HepG2 (cell line): Measurements from ENCODE around the gene SLC39A1. TPM values are rescaled to one million over a fixed set of nuclear protein-coding genes. Genes with fewer than 3 reads are reported as not detected.

ENCODE experiments used
- ATAC-seq: fragments of 200-7000 bp; cut with Tn5 transposase; 3 replicates; pipeline ENCODE4 v1.9.1; 2020; ENCODE audit warnings: mild to moderate bottlenecking, moderate library complexity
- BruUV-seq: library from RNA; stranded (reverse); fragments of 400-500 nt; replicated peaks from 2 replicates; lab custom pipeline; 2021; lab: Mats Ljungman, UMichigan
- CTCF ChIA-PET: fragments of 300-600 bp; formaldehyde crosslinking; extraction: SDS; loops from one replicate; lab custom pipeline; 2021; ENCODE audit warnings: low total read pairs, inconsistent platforms, low intra/inter-chr PET ratio; lab: Yijun Ruan, JAX
- POLR2A ChIA-PET: fragments of 350-600 bp; sonication (Branson Sonifier 250); formaldehyde crosslinking; loops from one replicate; lab custom pipeline; 2020; ENCODE audit warnings: antibody characterized with exemption, inconsistent platforms; lab: Yijun Ruan, JAX
- DNase-seq: peaks from one replicate; pipeline ENCODE4 v3.0.0-alpha.2; 2015; ENCODE audit warnings: low spot score
- FAIRE-seq: peaks from 3 replicates; lab custom pipeline; 2011; peaks lifted over from hg19 to GRCh38; lab: Jason Lieb, UNC
- H2AFZ ChIP-seq: one replicate; pipeline ENCODE4 v1.6.1; 2011; ENCODE audit warnings: low read length, inconsistent platforms
- H3K27ac ChIP-seq: fragments of 300-600 bp; 3 replicates; pipeline ENCODE4 v1.8.0; 2011; ENCODE audit warnings: mixed run types, mild to moderate bottlenecking, mixed read lengths, low read length, inconsistent platforms; ENCODE audit not compliant: insufficient read depth; ENCODE audit errors: extremely low read length
- H3K27me3 ChIP-seq, 2 experiments: fragments of 200-600 bp in 1 of 2; 2 replicates in 1 of 2; 3 replicates in 1 of 2; pipeline versions ENCODE4 v1.6.0 to v1.8.0; 2011; ENCODE audit warnings: low read length in 2 of 2, mild to moderate bottlenecking in 2 of 2, moderate library complexity in 2 of 2, inconsistent platforms in 1 of 2; ENCODE audit not compliant: insufficient read depth in 2 of 2, control insufficient read depth in 1 of 2
- H3K36me3 ChIP-seq, 2 experiments: fragments of 200-600 bp in 1 of 2; replicated peaks in 1 of 2; 2 replicates in 1 of 2; 3 replicates in 1 of 2; pipeline versions ENCODE4 v1.5.1 to v1.8.0; 2011; ENCODE audit warnings: low read length in 2 of 2, inconsistent platforms in 1 of 2; ENCODE audit not compliant: insufficient read depth in 2 of 2, control insufficient read depth in 1 of 2
- H3K4me1 ChIP-seq: 2 replicates; pipeline ENCODE4 v1.5.1; 2012; ENCODE audit warnings: low read length, inconsistent platforms; ENCODE audit not compliant: insufficient read depth
- H3K4me2 ChIP-seq: 2 replicates; pipeline ENCODE4 v1.6.0; 2011; ENCODE audit warnings: low read depth, low read length, inconsistent platforms
- H3K4me3 ChIP-seq, 3 experiments: fragments of 200-600 bp in 1 of 3; sonication (generic), shearing (Covaris generic) in 1 of 3; replicated peaks in 1 of 3; 2 replicates each; pipeline ENCODE4 v1.5.1; 2011 to 2016; ENCODE audit warnings: low read length in 3 of 3, inconsistent platforms in 2 of 3, low read depth in 2 of 3, mild to moderate bottlenecking in 2 of 3, control low read depth in 1 of 3, mixed read lengths in 1 of 3; ENCODE audit not compliant: insufficient read depth in 1 of 3
- H3K79me2 ChIP-seq: one replicate; pipeline ENCODE4 v1.6.1; 2011; ENCODE audit warnings: low read length, inconsistent platforms; ENCODE audit not compliant: insufficient read depth
- H3K9ac ChIP-seq: 2 replicates; pipeline ENCODE4 v1.6.0; 2011; ENCODE audit warnings: mild to moderate bottlenecking, low read depth, low read length, inconsistent platforms; ENCODE audit not compliant: insufficient read depth
- H3K9me3 ChIP-seq: 2 replicates; pipeline ENCODE4 v1.5.1; 2012; ENCODE audit warnings: mild to moderate bottlenecking, low read length
- H4K20me1 ChIP-seq: 2 replicates; pipeline ENCODE4 v1.6.0; 2011; ENCODE audit warnings: inconsistent platforms, mild to moderate bottlenecking, low read length, moderate library complexity; ENCODE audit not compliant: insufficient read depth
- AGO2 ChIP-seq: fragments of 200-400 bp; formaldehyde crosslinking; optimal IDR thresholded peaks from 2 replicates; pipeline ENCODE3; 2017; ENCODE audit warnings: mild to moderate bottlenecking, low read depth, low read length, moderate library complexity
- ATF2 ChIP-seq: sonication (generic); formaldehyde crosslinking; IDR thresholded peaks from 2 replicates; pipeline ENCODE4 v1.4.0; 2020; ENCODE audit warnings: missing genetic modification reagents
- BORCS8-MEF2B ChIP-seq: sonication (generic); formaldehyde crosslinking; IDR thresholded peaks from 2 replicates; pipeline ENCODE4 v1.8.0; 2022; ENCODE audit warnings: mild to moderate bottlenecking, missing genetic modification reagents
- ZBTB3 ChIP-seq: sonication (generic); formaldehyde crosslinking; IDR thresholded peaks from 2 replicates; pipeline ENCODE4 v1.4.0; 2020; ENCODE audit warnings: low read depth, mild to moderate bottlenecking, moderate library complexity, missing genetic modification reagents, borderline replicate concordance
- WGBS: methylation state at CpG from one replicate; pipeline ENCODE4 v1.1.6; 2017; ENCODE audit warnings: low lambda C conversion rate; 5-methylcytosine and 5-hydroxymethylcytosine counted together
- in situ Hi-C: cut with HindIII; loops from 2 replicates; pipeline ENCODE4 v1.10.0; 2017; ENCODE audit warnings: low pct_unique_long_range_greater_than_20kb; ENCODE audit not compliant: extremely low pct_ligation_motif_present
- intact Hi-C: fragments of 100-400 bp; cut with micrococcal nuclease; formaldehyde crosslinking; loops from one replicate; pipeline ENCODE4 v1.10.0; 2022; ENCODE audit not compliant: unreplicated experiment
- polyA plus RNA-seq, 8 experiments: library from polyadenylated mRNA; depleted of rRNA in 3 of 8; stranded (reverse) in 7 of 8; unstranded in 1 of 8; fragments of >200 nt; fragmentation: Illumina TruSeq in 4 of 8; extraction: Trizol in 4 of 8; gene quantifications; 2 replicates each; pipeline versions ENCODE4 v1.2.1 to v1.2.3, GENCODE V29; 2011 to 2016; ENCODE audit warnings: low read depth in 4 of 8, missing spikeins in 1 of 8, mixed read lengths in 1 of 8; ENCODE audit not compliant: insufficient read depth in 1 of 8
- total RNA-seq, 5 experiments: library from RNA; depleted of rRNA; stranded (reverse); fragments of >200 nt; fragmentation: Illumina TruSeq; extraction: Trizol; gene quantifications; 2 replicates each; pipeline ENCODE4 v1.2.3, GENCODE V29; 2016; ENCODE audit warnings: low read depth in 1 of 5

The SLC39A1 gene
- total and polyA plus RNA-seq, 2 of the 13 experiments (the other 11 are each of a cell fraction or from before 2014, with no cell fraction given), result 71.2 to 78.4 TPM

- TF ChIP-seq ZBTB3 (CRISPR knock-in tag) (no peak), ATF2 (CRISPR knock-in tag) (no peak)
Measured at GRCh38 chr1:153961421-153961820, 1.9 kb downstream of the SLC39A1 start (continued).

- no peak overlapping the region for H2AFZ ChIP-seq
- H3K4me1 ChIP-seq, result peaks cover 54% of the 10 kb centered on the region
- H3K9ac ChIP-seq, result no peak overlapping the region
- peaks cover 0 to 7% of the 10 kb centered on the region in 2 experiments; a peak in 1 of 5 replicates for H3K27me3 ChIP-seq
- H3K27ac ChIP-seq, result no peak overlapping the region
- TF ChIP-seq AGO2 (peak; percentile 48), BORCS8-MEF2B (CRISPR knock-in tag) (no peak)
- TF ChIP-seq, all 625 proteins: peak for 1
- ChIA-PET CTCF (no interaction called here), POLR2A (interaction anchor here (1.1 to 10.0 kb wide), 3 partner anchors 17 to 30 kb away, joined by 3 to 209 read pairs (median 4); partner anchors contain the start of gene JTB)
- 98% methylated on average over 8 of the region's 11 CpGs for WGBS
- H3K36me3 ChIP-seq, result peaks cover 0 to 13% of the 10 kb centered on the region in 2 experiments; a peak in 1 of 5 replicates
- no TSS peak for BruUV-seq
- peaks cover 53% of the 10 kb centered on the region for H3K79me2 ChIP-seq
- ATAC-seq (no peak), FAIRE-seq (no peak), DNase-seq (no peak)
- no peak overlapping the region for H3K4me2 ChIP-seq
- in situ Hi-C loops (no loop called here), intact Hi-C loops (no loop called here)
- no peaks in the 10 kb centered on the region for H3K9me3 ChIP-seq
- H3K4me3 ChIP-seq, result no peak overlapping the region
- peaks cover 7% of the 10 kb centered on the region; the same call in 1 of the 2 replicates for H4K20me1 ChIP-seq
Measured at GRCh38 chr1:153960206-153960605, 3.1 kb downstream of the SLC39A1 start.
